Erythroblast (primary cell): ENCODE data around the gene ZFYVE1.
A peak's percentile ranks its signal among the peaks of the same experiment; 100 is the strongest.
"Not testable (repeated sequence)": the region's sequence is repeated elsewhere in the genome, so short reads cannot be mapped to it uniquely, and the experiment has no call there.

Experiments
- DNase-seq, 2 experiments: peaks; one replicate each; lab custom pipeline; 2025; lab: John Stamatoyannopoulos, UW
- GATA1 ChIP-seq: IDR thresholded peaks from 2 replicates; pipeline ENCODE4 v1.6.1; 2011; ENCODE audit warnings: low read depth, mild to moderate bottlenecking, control low read depth, low read length, moderate library complexity
- POLR2A ChIP-seq: IDR thresholded peaks from 2 replicates; pipeline ENCODE4 v1.6.1; 2011; ENCODE audit warnings: mild to moderate bottlenecking, low read length

Gene ZFYVE1

GRCh38 chr14:72986214-72986613 is 40.7 kb downstream of the ZFYVE1 start:
- no peak for DNase-seq
- TF ChIP-seq GATA1 (no peak), POLR2A (no peak)

GRCh38 chr14:72982146-72982708 is 44.7 kb downstream of the ZFYVE1 start:
- TF ChIP-seq GATA1 (no peak), POLR2A (no peak)
- DNase-seq, result no peak

GRCh38 chr14:72980863-72981262 is 46.0 kb downstream of the ZFYVE1 start:
- no peak for TF ChIP-seq GATA1
- no peak for TF ChIP-seq POLR2A
- no peak for DNase-seq

- DNase-seq, result no peak
- TF ChIP-seq GATA1, result no peak
- TF ChIP-seq POLR2A, result no peak
Measured at GRCh38 chr14:72978856-72979255, 48.0 kb downstream of the ZFYVE1 start.

GRCh38 chr14:72975770-72976169 is 51.1 kb downstream of the ZFYVE1 start:
- no peak for TF ChIP-seq POLR2A
- TF ChIP-seq GATA1, result no peak
- peak; percentile 21 to 28 for DNase-seq

GRCh38 chr14:72974661-72975060 is 52.2 kb downstream of the ZFYVE1 start:
- no peak for TF ChIP-seq POLR2A
- no peak for TF ChIP-seq GATA1
- DNase-seq, result no peak

- TF ChIP-seq GATA1 (no peak), POLR2A (no peak)
- DNase-seq, result no peak
Measured at GRCh38 chr14:72970824-72971434, 56.0 kb downstream of the ZFYVE1 start.

GRCh38 chr14:72970058-72970630 is 56.8 kb downstream of the ZFYVE1 start:
- no peak for TF ChIP-seq GATA1
- TF ChIP-seq POLR2A, result no peak
- DNase-seq, result no peak

GRCh38 chr14:72968316-72968715 is 58.6 kb downstream of the ZFYVE1 start:
- DNase-seq, result no peak
- TF ChIP-seq GATA1 (no peak), POLR2A (no peak)

GRCh38 chr14:72966038-72966437 is 60.9 kb downstream of the ZFYVE1 start:
- no peak for DNase-seq
- TF ChIP-seq POLR2A (no peak), GATA1 (no peak)

GRCh38 chr14:72965249-72965648 is 61.7 kb downstream of the ZFYVE1 start:
- TF ChIP-seq POLR2A (no peak), GATA1 (no peak)
- no peak for DNase-seq

GRCh38 chr14:72962829-72963312 is 64.0 kb downstream of the ZFYVE1 start:
- TF ChIP-seq POLR2A (no peak), GATA1 (no peak)
- peak; percentile 44 to 47 for DNase-seq

GRCh38 chr14:72962336-72962754 is 64.6 kb downstream of the ZFYVE1 start:
- peak; percentile 14 to 26 for DNase-seq

- DNase-seq, result no peak
- no peak for TF ChIP-seq GATA1
- no peak for TF ChIP-seq POLR2A
Measured at GRCh38 chr14:72961579-72962335, 65.1 kb downstream of the ZFYVE1 start.

- DNase-seq, result not testable (repeated sequence)
Measured at GRCh38 chr14:72961016-72961415, 65.9 kb downstream of the ZFYVE1 start.
